HG02623 (cell line): ENCODE data around the gene SOCS3.
A peak's percentile ranks its signal among the peaks of the same experiment; 100 is the strongest.

Experiments used
- ATAC-seq: cut with Tn5 transposase; IDR thresholded peaks from one replicate; pipeline ENCODE4 v1.9.1; 2021; ENCODE audit warnings: moderate library complexity; ENCODE audit not compliant: unreplicated experiment

Gene SOCS3

DNA sequence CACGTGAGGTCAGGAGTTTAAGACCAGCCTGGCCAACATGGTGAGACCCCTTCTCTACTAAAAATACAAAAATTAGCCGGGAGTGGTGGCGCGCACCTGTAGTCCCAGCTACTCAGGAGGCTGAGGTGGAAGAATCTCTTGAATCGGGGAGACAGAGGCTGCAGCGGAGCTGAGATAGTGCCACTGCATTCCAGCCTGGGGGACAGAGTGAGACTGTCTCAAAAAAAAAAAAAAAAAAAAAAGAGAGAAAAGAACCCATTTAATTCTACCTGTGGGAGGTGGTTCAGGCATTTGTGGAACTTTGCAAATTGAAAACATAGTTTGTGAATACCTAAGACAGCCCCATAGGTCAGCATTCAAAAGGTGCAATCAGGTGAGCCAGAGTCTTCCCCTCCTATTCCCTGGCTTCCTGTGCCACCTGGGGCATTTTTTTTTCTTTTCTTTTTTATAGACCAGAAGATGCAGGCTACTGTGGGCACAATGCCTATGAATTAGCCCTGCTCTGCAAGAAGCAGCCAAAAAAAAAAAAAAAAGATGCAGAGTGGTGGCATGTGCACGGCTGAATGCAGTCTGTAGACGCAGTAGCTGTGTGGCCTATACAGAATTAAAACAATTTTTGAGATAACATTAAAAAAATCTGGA lies 9.1 kb upstream of the SOCS3 start:
- ATAC-seq, result no peak

DNA sequence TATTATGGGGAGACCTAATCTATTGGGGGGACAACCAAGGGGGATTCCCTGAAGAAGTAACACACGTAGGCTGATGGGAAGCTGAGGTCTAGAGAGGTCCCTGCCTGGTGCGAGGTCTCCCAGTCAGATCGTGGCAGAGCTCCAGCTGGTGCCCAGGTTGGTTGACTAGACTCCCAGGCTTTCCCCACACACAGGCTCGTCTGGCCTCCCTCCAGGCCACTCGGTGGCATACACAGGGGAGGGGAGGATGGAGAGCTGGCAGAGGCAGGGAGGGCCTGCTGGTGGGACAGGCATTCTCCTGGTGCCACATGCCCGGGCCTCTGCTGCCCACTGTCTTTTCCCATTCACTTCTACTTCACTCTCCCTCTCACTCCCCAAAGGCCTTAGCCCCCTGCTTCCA lies 8.5 kb upstream of the SOCS3 start:
- ATAC-seq, result no peak

DNA sequence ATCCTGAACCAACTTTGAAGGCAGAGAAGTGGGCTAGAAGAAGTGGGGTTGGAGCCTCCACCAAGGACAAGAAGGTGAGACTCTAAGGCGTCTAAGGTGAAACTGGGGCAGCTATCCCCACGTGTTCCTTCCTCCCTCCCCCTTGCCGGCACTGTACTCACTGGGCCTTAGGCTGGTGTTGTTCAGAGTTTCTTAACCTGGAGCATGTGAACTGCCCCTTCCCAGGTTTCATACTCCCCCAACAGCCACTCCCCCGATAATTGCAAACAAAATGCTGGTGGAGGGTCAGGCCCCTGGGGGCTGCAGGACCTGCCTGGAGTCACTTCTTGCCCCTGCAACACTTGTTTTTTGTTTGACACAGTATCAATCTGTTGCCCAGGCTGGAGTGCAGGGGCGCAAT lies 7.3 kb upstream of the SOCS3 start:
- no peak for ATAC-seq

DNA sequence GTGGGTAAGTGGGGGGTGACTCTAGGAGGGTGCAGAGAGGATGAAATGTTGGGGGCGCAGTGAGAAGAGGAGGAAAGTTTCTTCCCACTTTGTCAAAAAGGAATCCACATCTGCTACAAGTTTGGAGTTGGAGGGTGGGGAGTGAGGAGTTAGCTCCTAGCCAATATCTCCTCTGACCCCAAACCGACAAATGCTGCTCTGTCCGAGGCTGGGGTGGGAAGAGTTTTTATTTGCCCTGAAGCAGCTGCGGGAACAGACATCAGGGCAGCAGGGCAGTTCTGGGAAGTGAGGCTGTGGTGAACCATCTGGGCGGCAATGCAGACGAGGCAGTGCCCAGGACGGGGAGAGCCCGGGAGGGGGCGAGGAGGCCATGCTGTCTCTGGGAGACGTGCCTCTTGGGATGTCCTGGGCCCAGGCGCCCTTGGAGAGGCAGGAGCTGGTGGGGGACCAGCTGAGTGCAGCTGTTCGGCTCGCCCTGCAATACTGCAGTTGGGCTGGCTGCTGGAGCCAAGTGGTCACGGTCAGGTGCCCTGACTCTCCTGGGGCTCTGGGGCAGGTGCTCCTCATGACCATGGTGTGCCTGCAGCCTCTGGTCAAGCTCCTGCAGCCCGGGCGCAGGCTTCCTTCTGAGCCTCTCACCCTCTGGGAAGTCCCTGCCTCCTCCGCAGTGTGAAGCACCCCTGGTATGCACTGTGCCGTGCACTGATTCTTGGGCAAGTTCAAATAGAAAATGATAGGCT lies 6.4 kb upstream of the SOCS3 start:
- ATAC-seq, result no peak

DNA sequence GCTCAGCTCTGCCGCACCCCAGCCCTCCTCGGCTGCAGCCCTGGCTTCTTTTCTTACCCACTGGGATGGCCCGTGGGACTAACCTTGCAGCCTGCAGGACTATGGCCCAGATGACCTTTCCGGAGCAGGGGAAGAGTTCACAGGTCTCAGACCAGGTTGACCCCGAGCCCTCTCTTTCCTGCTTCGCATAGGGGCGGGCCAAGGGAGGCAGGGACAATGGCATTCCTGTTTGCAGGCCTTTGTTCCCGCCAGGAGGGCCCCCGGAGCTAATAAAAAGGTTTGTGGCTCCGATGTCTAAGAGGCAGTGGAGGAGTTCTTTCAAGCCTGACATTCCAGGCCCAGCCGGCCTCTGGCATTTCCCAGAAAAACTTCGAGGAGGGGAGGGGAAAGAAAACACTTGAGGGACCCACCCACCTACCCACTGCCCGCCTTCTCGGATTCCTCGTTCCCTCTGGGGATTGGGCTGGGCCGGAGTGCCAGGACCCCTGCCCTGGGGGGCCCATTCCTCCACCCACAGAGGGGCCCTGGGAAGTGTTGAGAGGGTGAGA lies 5.8 kb upstream of the SOCS3 start:
- ATAC-seq, result no peak

DNA sequence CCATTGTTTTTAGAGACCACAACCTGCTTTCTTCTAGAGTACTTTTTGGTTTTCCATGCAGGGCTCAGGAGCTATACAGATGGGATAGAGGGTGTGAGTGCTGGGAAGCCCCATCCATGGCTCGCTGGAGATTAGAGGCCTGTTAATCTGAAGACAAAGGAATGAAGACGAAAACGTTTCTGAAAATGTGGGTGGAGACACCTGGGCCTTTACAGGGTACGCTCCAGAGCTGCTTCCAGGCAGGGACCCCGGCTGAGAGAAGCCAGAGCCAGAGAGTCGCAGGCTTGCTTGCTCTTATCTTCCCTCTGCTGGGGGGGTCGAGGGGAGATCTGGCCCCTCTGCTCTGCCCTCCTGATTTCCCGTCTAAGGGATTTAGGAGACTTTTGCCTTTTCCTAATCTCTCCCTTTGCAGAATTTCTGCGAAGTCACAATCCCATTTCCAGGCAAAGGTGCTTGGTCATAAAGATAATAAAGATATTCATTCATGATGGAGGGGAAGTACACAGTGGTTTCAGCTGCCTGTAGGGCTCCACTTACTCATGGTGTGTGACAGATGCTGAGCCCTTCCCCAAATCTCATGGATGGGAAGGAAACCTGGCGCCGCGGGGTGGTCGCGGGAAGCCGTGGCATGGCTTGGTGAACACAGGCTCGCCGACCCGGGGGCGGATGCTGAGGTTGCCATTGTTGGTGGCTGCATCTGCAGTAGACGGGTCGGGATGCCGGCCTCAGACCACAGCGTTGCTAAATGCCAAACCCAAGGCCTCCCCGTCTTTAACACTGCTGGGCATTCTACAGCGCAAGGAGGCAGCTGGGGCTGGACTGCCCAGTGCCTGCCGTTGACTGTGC lies 4.8 kb upstream of the SOCS3 start:
- no peak for ATAC-seq

DNA sequence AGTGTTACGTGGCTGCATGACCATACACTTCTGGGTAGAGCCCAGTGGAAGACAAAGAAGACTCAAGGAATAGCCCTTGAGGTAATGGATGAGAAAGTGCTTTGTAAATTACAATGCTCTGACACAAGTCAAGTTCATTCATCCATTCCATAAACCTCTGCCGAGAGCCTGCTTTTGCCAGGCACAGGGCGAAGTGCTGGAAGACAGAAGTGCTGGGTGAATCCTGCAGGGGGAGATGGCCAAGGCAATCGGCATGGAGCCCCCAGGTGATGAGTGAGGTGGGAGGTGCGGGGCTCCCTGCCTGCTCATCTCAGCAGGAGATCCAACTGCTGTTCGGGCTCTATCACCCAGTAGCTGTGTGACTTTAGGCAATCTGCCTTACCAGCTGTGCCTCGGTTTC lies 2.8 kb upstream of the SOCS3 start:
- no peak for ATAC-seq

DNA sequence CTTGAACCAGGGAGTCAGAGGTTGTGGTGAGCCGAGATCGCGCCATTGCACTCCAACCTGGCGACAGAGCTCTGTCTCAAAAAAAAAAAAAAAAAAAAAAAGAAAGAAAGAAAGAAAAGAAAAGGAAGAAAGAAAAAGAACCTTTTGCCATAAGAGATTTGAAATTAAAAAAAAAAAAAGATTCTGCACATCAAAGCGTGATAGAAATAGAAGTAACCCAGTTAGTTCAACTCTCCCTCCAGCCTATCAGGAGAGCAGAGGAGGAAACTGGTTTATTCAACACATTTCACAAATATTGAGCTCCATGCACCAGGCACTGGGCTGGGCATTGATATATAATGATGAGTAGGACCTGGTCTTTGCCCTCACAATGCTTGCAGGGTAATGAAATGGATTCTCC lies 2.4 kb upstream of the SOCS3 start:
- no peak for ATAC-seq

DNA sequence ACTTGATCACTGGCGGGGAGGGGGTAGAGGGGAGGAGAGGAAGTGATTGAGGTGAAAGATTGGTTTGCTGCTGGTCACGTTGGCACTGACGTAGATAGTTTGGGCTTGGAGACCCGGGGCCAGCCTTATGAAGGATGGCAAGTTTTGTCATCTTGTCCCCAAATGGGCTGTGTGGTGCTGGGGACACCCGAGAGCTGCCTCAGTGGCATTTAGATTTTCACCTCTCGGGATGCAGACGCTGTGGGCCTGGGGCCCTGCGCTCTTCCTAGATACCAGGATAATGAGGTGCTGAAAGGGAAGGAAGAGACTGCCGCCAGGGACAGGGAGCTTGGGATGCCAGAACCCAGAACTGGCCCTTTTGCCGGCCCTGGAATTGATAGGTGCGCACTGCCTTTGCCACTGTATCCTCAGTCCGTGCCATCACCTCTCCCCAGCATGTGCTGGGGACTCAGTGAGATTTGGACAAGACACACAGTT lies 1.4 kb upstream of the SOCS3 start:
- ATAC-seq, result no peak

DNA sequence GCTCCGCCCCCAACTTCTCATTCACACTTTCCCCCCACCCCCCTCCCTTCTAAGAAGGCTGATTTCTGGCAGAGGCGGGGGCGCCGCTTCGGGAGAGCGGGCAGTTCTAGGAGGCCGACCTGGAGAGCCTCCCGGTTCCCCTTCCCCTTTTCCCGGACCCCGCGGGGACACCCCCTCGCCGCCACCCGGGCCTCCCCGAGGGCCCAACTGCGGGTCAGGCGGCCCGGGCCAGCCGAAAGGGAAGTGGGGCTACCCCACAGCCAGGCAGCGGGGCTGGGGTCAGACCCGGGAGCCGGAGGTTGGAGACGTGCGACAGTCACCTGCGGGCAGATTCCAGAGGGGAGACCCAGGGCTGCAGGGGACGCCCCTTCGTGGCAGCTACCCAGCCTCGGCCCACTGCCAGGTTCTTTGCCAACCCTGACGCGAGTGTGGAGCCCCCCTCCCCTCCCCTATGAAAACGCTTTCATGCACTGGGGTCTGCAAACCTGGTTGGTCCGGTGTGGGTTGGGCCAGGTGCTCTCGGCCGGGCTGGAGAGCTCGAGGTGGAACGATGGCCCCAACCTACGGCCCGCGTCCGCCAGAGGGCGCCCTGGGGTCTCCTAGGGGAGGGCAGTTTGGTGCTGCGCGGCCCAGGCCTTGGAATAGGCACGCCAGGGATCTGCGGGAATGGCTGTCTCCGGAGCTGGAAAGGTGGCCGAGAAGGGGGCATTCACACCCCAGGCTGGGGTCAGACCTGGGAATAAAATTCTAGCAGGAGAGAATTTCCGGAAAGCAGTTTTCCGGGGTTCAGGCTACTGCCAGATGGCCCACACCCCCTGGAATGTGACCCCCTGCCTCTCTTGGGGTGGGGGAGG lies 721 bp upstream of the SOCS3 start:
- peak; percentile 19 for ATAC-seq

DNA sequence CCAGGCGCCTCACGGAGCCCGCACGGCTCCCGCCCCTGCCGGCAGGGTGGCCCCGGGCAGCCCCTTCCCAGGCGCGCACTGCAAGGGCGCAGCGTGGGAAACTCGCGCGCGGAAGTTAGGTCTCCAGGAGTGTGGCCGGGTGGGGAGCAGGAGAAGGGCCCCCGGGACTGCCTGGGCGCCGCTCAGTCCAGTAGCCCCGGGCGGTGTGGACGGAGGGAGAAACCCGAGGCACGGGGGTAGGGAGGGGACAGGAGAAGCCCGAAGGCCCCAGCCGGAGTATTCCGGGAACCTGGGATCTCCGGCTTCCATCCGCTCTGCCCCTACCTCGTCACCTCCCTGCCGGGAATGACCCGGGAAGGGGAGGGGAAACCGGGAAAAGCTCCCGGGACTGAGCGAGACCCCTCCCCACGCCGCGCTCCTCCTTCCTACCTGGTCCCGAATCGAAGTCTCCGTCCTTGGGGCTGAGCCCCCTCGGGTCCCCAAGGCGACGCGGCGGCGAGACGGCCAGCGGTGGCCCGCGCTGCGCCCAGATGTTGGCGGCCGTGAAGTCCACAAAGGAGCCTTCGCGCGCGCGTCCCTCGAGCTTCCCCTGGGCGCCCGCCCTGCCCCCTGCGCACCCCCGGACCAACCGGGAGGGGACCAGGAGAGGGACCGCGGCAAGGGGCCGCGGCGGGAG lies 418 bp downstream of the SOCS3 start:
- ATAC-seq, result no peak

DNA sequence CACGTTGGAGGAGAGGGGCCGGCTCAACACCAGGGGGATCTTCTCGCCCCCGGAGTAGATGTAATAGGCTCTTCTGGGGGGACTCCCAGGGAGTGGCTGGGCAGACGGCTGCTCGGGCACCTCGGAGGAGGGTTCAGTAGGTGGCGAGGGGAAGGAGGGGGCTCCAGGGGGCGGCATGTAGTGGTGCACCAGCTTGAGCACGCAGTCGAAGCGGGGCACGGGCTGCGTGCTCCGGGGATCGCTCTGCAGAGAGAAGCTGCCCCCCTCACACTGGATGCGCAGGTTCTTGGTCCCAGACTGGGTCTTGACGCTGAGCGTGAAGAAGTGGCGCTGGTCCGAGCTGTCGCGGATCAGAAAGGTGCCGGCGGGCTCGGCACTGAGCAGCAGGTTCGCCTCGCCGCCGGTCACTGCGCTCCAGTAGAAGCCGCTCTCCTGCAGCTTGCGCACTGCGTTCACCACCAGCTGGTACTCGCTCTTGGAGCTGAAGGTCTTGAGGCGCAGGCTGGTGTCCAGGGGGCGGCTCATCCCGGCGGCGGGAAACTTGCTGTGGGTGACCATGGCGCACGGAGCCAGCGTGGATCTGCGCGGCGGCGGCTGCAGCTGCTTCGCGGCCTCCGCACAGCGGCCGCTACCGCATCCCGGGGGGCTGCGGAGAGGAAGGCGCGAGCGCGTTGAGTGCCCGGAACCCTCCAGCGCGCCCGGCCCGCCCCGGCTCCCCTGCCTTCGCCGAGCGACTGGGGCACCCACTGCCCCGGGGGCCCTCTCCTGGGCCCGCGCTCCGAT lies 1.1 kb downstream of the SOCS3 start:
- no peak for ATAC-seq

DNA sequence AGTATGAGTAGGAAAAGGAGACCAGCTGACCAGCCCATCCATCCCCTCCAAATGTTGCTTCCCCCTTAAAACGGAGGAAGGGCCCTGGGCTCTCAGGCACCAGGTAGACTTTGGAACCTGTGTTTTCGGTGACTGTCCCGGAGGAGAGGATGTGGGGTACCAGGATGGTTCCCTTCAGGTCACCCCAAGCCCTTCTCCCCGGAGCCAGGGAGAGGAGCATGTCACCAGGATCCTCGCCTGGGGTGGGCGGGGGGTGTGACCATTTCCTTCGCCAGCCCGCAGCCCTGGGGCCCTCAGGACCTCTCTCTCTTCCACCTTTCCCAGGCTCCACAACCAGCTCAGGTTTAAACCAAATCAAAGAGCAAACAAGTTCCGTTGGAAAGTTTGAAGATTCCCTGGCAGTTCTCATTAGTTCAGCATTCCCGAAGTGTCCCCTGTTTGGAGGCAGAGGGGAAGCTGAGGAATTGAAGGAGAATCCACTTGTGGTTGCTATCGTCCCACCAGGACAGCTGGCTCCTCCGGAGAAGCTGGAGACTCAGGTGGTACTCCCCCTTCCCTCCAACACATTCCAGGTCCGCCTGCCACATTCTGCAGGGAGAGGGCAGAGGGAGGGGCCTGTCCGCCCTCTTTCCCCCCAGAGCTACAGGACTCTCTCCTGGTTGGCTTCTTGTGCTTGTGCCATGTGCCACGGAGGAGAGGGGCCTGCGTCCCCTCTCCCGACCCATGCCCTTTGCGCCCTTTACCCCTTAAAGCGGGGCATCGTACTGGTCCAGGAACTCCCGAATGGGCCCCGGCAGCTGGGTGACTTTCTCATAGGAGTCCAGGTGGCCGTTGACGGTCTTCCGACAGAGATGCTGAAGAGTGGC lies 2.0 kb downstream of the SOCS3 start:
- ATAC-seq, result no peak

DNA sequence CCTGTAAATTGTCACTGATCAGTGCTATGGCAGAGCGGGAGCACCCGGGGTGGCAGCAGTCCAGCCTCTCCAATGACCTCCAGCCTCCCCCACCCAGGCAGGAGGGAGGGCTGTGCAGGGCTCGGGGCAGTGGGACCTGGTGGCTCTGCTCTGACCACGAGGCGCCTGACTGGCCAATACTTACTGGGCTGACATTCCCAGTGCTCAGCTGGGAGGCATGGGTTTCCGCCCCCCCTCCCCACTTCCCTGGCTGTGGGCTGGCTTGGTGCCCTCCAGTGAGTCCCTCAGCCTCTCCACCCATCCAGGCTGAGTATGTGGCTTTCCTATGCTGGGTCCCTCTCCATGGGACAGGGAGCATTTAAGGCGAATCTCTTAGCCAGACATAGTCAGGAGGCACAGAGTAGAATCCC lies 2.7 kb downstream of the SOCS3 start:
- no peak for ATAC-seq

DNA sequence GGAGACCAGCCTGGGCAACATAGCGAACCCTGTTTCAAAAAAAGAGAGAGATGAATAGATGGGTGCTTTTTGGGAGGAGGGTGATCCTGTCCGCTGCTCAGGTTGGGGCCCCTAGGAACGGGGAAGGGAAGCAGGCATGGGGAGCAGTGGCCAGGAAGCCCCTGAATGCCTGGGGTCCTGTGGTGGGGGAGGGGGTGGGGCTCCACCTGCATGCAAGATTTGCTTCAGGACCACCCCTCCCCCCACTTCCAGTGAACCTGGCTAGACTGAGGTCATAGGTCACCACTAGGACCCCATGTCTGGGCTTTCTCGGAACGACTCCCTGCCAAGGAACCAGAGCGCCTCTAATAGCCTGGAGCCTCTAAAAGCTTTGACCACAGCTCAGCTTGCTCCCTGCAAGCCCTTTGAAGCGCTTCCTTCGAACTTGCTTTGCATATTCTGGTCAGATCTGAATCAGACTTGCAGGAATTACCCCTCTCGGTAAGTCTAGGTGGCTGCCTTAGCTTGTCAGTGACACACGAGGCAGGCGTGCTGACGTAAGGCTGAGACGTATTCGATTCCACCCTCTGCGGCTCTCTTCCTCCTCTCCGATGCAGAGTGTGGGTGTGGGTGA lies 3.7 kb downstream of the SOCS3 start:
- peak; percentile 56 for ATAC-seq

DNA sequence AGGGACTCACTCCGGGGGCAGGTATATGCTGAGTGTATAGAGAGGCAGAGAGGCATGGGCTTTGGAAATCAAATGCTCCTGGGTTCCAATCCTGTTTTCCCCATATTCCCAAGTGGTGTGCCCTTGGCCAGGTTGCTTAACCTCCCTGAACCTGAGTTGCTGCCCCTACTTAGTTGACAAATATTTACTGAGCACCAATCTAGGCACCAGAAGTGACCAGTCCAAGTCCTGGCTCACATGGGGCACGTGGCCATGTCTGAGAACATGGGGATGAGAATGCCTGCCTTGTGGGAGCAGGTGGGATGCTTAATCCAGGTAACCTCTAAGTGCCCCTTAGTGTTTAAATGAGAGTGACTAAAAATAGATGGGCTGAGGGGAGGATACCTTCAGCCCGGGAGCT lies 4.2 kb downstream of the SOCS3 start:
- no peak for ATAC-seq

DNA sequence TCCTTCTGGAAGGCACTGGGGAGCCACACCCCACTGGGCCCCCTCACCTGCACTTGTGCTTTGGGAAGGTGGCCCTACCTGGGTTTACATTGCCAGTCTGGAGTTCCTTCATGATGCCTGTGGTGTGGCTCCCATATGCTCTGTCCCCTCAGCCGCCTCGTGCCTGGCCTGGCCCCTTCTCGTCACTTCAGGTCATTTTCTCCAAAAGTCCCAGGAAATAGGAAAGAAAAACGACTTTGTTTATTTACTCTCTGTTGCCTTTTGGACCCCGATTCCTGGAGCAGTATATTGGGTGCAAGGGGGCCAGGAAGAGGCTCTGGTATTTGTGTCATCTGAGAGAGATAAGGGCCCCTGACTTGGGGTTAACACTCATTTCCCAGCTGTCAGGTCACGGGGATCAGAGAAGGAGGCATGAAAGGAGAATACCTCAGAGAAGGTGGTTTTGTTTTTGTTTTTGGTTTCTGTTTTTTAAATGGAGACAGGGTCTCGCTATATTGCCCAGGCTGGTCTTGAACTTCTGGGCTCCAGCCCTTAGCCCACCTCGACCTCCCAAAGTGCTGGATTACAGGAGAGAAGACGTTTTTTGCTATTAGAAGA lies 4.7 kb downstream of the SOCS3 start:
- ATAC-seq, result no peak

DNA sequence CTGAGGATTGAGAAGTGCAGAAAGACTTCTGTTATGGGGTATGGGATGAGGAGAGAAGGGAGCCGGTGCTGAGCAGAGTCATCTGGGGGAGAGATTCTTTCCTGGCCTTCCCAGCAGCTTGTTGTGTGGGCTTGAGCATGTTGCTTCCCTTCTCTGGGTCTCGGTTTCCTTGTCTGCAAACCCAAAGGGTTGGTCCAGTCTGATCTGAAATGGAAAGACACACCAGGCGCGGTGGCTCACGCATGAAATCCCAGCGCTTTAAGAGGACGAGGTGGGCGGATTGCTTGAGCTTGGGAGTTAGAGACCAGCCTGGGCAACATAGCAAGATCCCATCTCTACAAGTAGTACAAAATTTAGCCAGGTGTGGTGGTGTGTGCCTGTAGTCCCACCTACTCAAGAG lies 6.0 kb downstream of the SOCS3 start:
- no peak for ATAC-seq
